Erythroblast (primary cell): ENCODE results near the gene CALN1.
"Not testable (repeated sequence)": the region's sequence is repeated elsewhere in the genome, so short reads cannot be mapped to it uniquely, and the experiment has no call there.

Experiments
- DNase-seq, 2 experiments: peaks; one replicate each; lab custom pipeline; 2025; lab: John Stamatoyannopoulos, UW
- GATA1 ChIP-seq: IDR thresholded peaks from 2 replicates; pipeline ENCODE4 v1.6.1; 2011; ENCODE audit warnings: low read depth, mild to moderate bottlenecking, control low read depth, low read length, moderate library complexity
- POLR2A ChIP-seq: IDR thresholded peaks from 2 replicates; pipeline ENCODE4 v1.6.1; 2011; ENCODE audit warnings: mild to moderate bottlenecking, low read length

CALN1 gene

GRCh38 chr7:72069263-72069662 lies 342.9 kb downstream of the CALN1 start:
- TF ChIP-seq POLR2A (no peak), GATA1 (no peak)
- no peak for DNase-seq

GRCh38 chr7:72065764-72066163 lies 346.4 kb downstream of the CALN1 start:
- DNase-seq = not testable (repeated sequence)

DNA sequence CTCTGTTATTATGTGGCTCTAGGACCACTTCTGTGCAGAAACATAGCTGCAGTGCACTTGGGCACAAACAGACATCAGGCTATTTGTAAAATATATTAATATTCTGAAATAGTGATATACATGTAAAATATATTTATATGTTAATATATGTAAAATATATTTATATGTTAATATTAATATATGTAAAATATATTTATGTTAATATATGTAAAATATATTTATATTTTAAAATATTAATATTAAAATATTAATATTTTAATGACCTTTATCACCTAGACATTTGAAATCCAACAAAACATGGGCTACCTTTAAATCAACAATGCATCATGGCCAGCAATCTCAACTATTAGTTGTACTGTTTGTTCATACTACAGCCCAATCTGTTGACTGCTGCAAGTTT lies 347.2 kb downstream of the CALN1 start:
- TF ChIP-seq POLR2A (no peak), GATA1 (no peak)

GRCh38 chr7:72063330-72063729 lies 348.8 kb downstream of the CALN1 start:
- TF ChIP-seq GATA1 = no peak
- no peak for TF ChIP-seq POLR2A
- DNase-seq = no peak

More for the DNA sequence above, 347.2 kb downstream of the CALN1 start:
- DNase-seq = no peak

- no peak for DNase-seq
- TF ChIP-seq POLR2A (no peak), GATA1 (no peak)
Observed at GRCh38 chr7:72062666-72063065, 349.5 kb downstream of the CALN1 start.

GRCh38 chr7:72059925-72060324 lies 352.2 kb downstream of the CALN1 start:
- no peak for TF ChIP-seq GATA1
- no peak for TF ChIP-seq POLR2A
- no peak for DNase-seq

- TF ChIP-seq GATA1 = no peak
- no peak for TF ChIP-seq POLR2A
- no peak for DNase-seq
Observed at GRCh38 chr7:72058579-72058978, 353.6 kb downstream of the CALN1 start.

- DNase-seq = no peak
- no peak for TF ChIP-seq GATA1
- TF ChIP-seq POLR2A = no peak
Observed at GRCh38 chr7:72057796-72058195, 354.3 kb downstream of the CALN1 start.

DNA sequence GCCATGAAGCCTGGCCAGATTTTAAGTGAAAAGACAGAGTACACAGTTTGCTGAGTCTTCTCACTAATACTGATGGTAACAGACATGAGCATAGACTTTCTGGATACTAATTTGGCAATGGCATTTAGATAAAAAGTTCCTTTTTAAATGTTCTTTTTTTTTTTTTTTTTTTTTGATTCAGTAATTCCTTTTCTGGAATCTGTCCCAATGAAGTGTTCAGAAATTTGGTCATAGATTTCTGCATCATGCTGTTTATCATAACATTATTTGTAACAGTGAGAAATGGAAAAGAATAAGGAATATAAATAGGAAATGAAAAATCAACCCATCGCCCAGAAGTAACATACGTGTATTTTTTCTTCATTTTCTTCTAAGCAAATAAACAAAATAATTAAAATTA lies 354.9 kb downstream of the CALN1 start:
- TF ChIP-seq GATA1 (no peak), POLR2A (no peak)

GRCh38 chr7:72055426-72055825 lies 356.7 kb downstream of the CALN1 start:
- no peak for DNase-seq
- TF ChIP-seq POLR2A (no peak), GATA1 (no peak)

More for the DNA sequence above, 354.9 kb downstream of the CALN1 start:
- DNase-seq = no peak

DNA sequence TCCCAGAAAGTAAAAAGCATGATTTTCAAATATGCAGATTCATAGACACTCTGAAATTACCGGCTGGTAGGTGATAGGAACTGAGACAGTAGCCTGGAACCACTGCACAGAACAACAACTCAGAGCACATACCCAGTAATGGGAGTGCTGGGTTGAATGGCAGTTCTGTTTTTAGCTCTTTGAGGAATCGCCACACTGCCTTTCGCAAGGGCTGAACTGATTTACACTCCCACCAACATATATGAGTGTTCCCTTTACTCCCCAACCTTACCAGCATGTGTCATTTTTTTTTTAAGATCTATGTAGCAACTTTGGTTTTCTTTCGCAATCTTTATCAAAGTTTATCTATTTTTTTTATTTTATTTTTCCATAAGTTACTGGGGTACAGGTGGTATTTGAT lies 358.8 kb downstream of the CALN1 start:
- no peak for DNase-seq
- TF ChIP-seq POLR2A = no peak
- no peak for TF ChIP-seq GATA1

- no peak for DNase-seq
- TF ChIP-seq POLR2A = no peak
- no peak for TF ChIP-seq GATA1
Observed at GRCh38 chr7:72048420-72048819, 363.7 kb downstream of the CALN1 start.

- DNase-seq = no peak
- TF ChIP-seq GATA1 = no peak
- TF ChIP-seq POLR2A = no peak
Observed at GRCh38 chr7:72042855-72043254, 369.3 kb downstream of the CALN1 start.

- TF ChIP-seq POLR2A (no peak), GATA1 (no peak)
Observed at GRCh38 chr7:72040641-72041040, 371.5 kb downstream of the CALN1 start.

GRCh38 chr7:72039460-72039859 lies 372.7 kb downstream of the CALN1 start:
- TF ChIP-seq GATA1 (no peak), POLR2A (no peak)
- no peak for DNase-seq

More at GRCh38 chr7:72040641-72041040, 371.5 kb downstream of the CALN1 start:
- no peak for DNase-seq
